Testis (tissue), 3 donors: ENCODE data around the gene AP2A2. TPM values are rescaled to one million over a fixed set of nuclear protein-coding genes. Genes with fewer than 3 reads are reported as not detected.

Experiments
- DNase-seq: peaks from one replicate; pipeline ENCODE4 v3.0.0-alpha.2; 2019
- H3K27ac ChIP-seq, 2 donors: fragments of 200-600 bp; sonication (generic); one replicate each; pipeline ENCODE4 v1.5.1; 2019
- H3K27me3 ChIP-seq: fragments of 200-600 bp; sonication (generic); one replicate; pipeline ENCODE4 v1.5.1; 2019
- H3K36me3 ChIP-seq: fragments of 200-600 bp; sonication (generic); one replicate; pipeline ENCODE4 v1.5.1; 2017; ENCODE audit warnings: low read depth; ENCODE audit errors: missing control alignments
- H3K4me1 ChIP-seq: fragments of 200-600 bp; sonication (generic); one replicate; pipeline ENCODE4 v1.5.1; 2019
- H3K4me3 ChIP-seq, 2 donors: fragments of 200-600 bp; sonication (generic); one replicate each; pipeline ENCODE4 v1.5.1; 2017 to 2019
- H3K9me3 ChIP-seq: fragments of 200-600 bp; sonication (generic); one replicate; pipeline ENCODE4 v1.5.1; 2017
- CTCF ChIP-seq, 3 experiments: fragments of 450-650 bp in 2 of 3; fragments of 200-600 bp in 1 of 3; sonication (generic) in 1 of 3; IDR thresholded peaks; one replicate each; pipeline ENCODE4 v1.5.1; 2016 to 2019; ENCODE audit warnings: antibody characterized with exemption in 3 of 3, mild to moderate bottlenecking in 2 of 3, moderate library complexity in 1 of 3
- POLR2A ChIP-seq: fragments of 450-650 bp; IDR thresholded peaks from one replicate; pipeline ENCODE4 v1.6.1; 2017; ENCODE audit warnings: antibody characterized with exemption, mild to moderate bottlenecking, moderate library complexity
- WGBS, 2 donors: methylation state at CpG; one replicate each; pipeline ENCODE4 v1.1.5; 2018; 5-methylcytosine and 5-hydroxymethylcytosine counted together
- intact Hi-C: fragments of 100-400 bp; cut with DNase I; formaldehyde crosslinking; loops from one replicate; pipeline ENCODE4 v1.15.1; 2023; ENCODE audit warnings: low total_unique reads
- polyA plus RNA-seq: library from polyadenylated mRNA; stranded (reverse); fragments of 350-450 nt; fragmentation: Illumina TruSeq; extraction: RNeasy Lipid Tissue Mini Kit (QIAGEN cat#74804); gene quantifications from one replicate; pipeline ENCODE4 v1.2.3, GENCODE V29; 2014; ENCODE audit warnings: low read depth, low replicate concordance; ENCODE audit not compliant: insufficient read depth
- total RNA-seq, 2 donors: library from RNA; depleted of rRNA; stranded (reverse); fragments of >200 nt; gene quantifications; one replicate each; pipeline ENCODE4 v1.2.3, GENCODE V29; 2016

The AP2A2 gene
- total and polyA plus RNA-seq, 3 donors from 2014 or later: 82.0 to 106 (median 95.0) TPM

GRCh38 chr11:1049911-1050580 lies 124.4 kb downstream of the AP2A2 start:
- H3K4me1 ChIP-seq: no peaks in the 10 kb centered on the region
- H3K36me3 ChIP-seq: no peaks in the 10 kb centered on the region
- no peak for DNase-seq
- no peak overlapping the region for H3K4me3 ChIP-seq
- TF ChIP-seq CTCF (IDR thresholded peaks at IDR 0.05): no peak
- no peak for TF ChIP-seq POLR2A
- 54 to 68% methylated on average over 5 to 14 of the region's 18 CpGs for WGBS, 2 donors
- H3K9me3 ChIP-seq: no peaks in the 10 kb centered on the region
- H3K27ac ChIP-seq: no peak overlapping the region
- intact Hi-C loops: no loop called here
- no peaks in the 10 kb centered on the region for H3K27me3 ChIP-seq

- intact Hi-C loops: no loop called here
- no peaks in the 10 kb centered on the region for H3K27me3 ChIP-seq
- no peaks in the 10 kb centered on the region for H3K36me3 ChIP-seq
- H3K4me1 ChIP-seq: no peaks in the 10 kb centered on the region
- no peak overlapping the region for H3K4me3 ChIP-seq
- DNase-seq: peak; percentile 77
- H3K27ac ChIP-seq: no peak overlapping the region
- TF ChIP-seq CTCF (IDR thresholded peaks at IDR 0.05): peak; percentile 82 to 86 (median 86)
- no peak for TF ChIP-seq POLR2A
- no peaks in the 10 kb centered on the region for H3K9me3 ChIP-seq
- WGBS, 2 donors: 53 to 60% methylated on average over 1 to 39 of the region's 39 CpGs
Measured at GRCh38 chr11:1050581-1051355, 125.1 kb downstream of the AP2A2 start.

- Histone ChIP-seq H3K36me3 (no peaks in the 10 kb centered on the region), H3K27ac (no peak overlapping the region), H3K27me3 (no peaks in the 10 kb centered on the region), H3K4me1 (no peaks in the 10 kb centered on the region), H3K9me3 (no peaks in the 10 kb centered on the region), H3K4me3 (no peak overlapping the region)
- DNase-seq: no peak
- 68 to 82% methylated on average over 7 to 13 of the region's 15 CpGs for WGBS, 2 donors
- TF ChIP-seq POLR2A (no peak), CTCF (IDR thresholded peaks at IDR 0.05) (no peak)
- intact Hi-C loops: no loop called here
Measured at GRCh38 chr11:1051356-1052132, 125.9 kb downstream of the AP2A2 start.

GRCh38 chr11:1052133-1053011 lies 126.7 kb downstream of the AP2A2 start:
- Histone ChIP-seq H3K4me1 (no peaks in the 10 kb centered on the region), H3K4me3 (no peak overlapping the region), H3K27ac (no peak overlapping the region), H3K27me3 (no peaks in the 10 kb centered on the region), H3K9me3 (no peaks in the 10 kb centered on the region), H3K36me3 (no peaks in the 10 kb centered on the region)
- intact Hi-C loops: no loop called here
- no peak for TF ChIP-seq POLR2A
- TF ChIP-seq CTCF (IDR thresholded peaks at IDR 0.05): no peak
- 87 to 95% methylated on average over 4 to 24 of the region's 25 CpGs for WGBS, 2 donors
- DNase-seq: no peak
